SJSA1 (cell line): ENCODE data around the gene ZNF836. TPM values are rescaled to one million over a fixed set of nuclear protein-coding genes. Genes with fewer than 3 reads are reported as not detected.

Source experiments
- DNase-seq, 2 experiments: peaks; one replicate each; pipeline ENCODE4 v3.0.0-alpha.2; 2015 to 2020; ENCODE audit warnings: low spot score in 2 of 2, low read depth in 1 of 2
- H3K27ac ChIP-seq: fragments of 250-450 bp; sonication (Bioruptor Pico); 2 replicates; pipeline ENCODE4 v1.5.1; 2020; ENCODE audit warnings: mild to moderate bottlenecking, moderate library complexity
- H3K27me3 ChIP-seq: fragments of 250-450 bp; sonication (Bioruptor Pico); replicated peaks from 2 replicates; pipeline ENCODE4 v1.5.1; 2020; ENCODE audit warnings: mild to moderate bottlenecking, moderate library complexity
- H3K36me3 ChIP-seq: fragments of 250-450 bp; sonication (Bioruptor Pico); 2 replicates; pipeline ENCODE4 v1.5.1; 2020; ENCODE audit warnings: mild to moderate bottlenecking
- H3K4me1 ChIP-seq: fragments of 250-450 bp; sonication (Bioruptor Pico); replicated peaks from 2 replicates; pipeline ENCODE4 v1.6.1; 2021; ENCODE audit warnings: mild to moderate bottlenecking
- H3K4me3 ChIP-seq: fragments of 250-450 bp; sonication (Bioruptor Pico); 2 replicates; pipeline ENCODE4 v1.5.1; 2020; ENCODE audit warnings: mild to moderate bottlenecking
- H3K9me3 ChIP-seq: fragments of 250-450 bp; sonication (Bioruptor Pico); replicated peaks from 2 replicates; pipeline ENCODE4 v1.5.1; 2020; ENCODE audit warnings: mild to moderate bottlenecking
- total RNA-seq: library from RNA; depleted of rRNA; stranded (reverse); fragments of >200 nt; shearing (Covaris generic); gene quantifications from 2 replicates; pipeline ENCODE4 v1.2.3, GENCODE V29; 2014; rRNA removed

The ZNF836 gene
- total RNA-seq, 1 experiment from 2014 or later = 4.3 TPM

GRCh38 chr19:52110780-52111179 is 60.6 kb downstream of the ZNF836 start:
- Histone ChIP-seq H3K4me1 (no peaks in the 10 kb centered on the region), H3K4me3 (no peak overlapping the region), H3K27me3 (no peaks in the 10 kb centered on the region), H3K36me3 (peaks cover 17% of the 10 kb centered on the region), H3K27ac (no peak overlapping the region), H3K9me3 (peaks cover 49% of the 10 kb centered on the region)
- DNase-seq = no peak

Other genes starting within 250 kb of the ZNF836 start
- gene ZNF613, start 244.1 kb downstream of the ZNF836 start, total RNA-seq = 2.1 and 2.6 TPM in 2 replicates
- 2.9 and 11.9 TPM in 2 replicates for gene ZNF350, start 184.8 kb downstream of the ZNF836 start, total RNA-seq
- gene ZNF615, start 163.4 kb downstream of the ZNF836 start, total RNA-seq = 3.5 and 5.7 TPM in 2 replicates
- 4.9 and 10.6 TPM in 2 replicates for gene ZNF614, start 143.2 kb downstream of the ZNF836 start, total RNA-seq
- gene ZNF432, start 122.8 kb downstream of the ZNF836 start, total RNA-seq = 4.8 and 5.1 TPM in 2 replicates
- gene ZNF841, start 75.9 kb downstream of the ZNF836 start, total RNA-seq = 7.6 and 13.6 TPM in 2 replicates
- 4.6 and 7.7 TPM in 2 replicates for gene ZNF616, start 31.7 kb downstream of the ZNF836 start, total RNA-seq
- gene PPP2R1A, start 18.4 kb upstream of the ZNF836 start, total RNA-seq = 245 and 250 TPM in 2 replicates
- 10.6 and 12.5 TPM in 2 replicates for gene ZNF766, start 98.0 kb upstream of the ZNF836 start, total RNA-seq
- 5.8 and 12.8 TPM in 2 replicates for gene ZNF480, start 125.5 kb upstream of the ZNF836 start, total RNA-seq
- 1.6 and 2.5 TPM in 2 replicates for gene ZNF610, start 164.6 kb upstream of the ZNF836 start, total RNA-seq
- gene ZNF880, start 198.3 kb upstream of the ZNF836 start, total RNA-seq = 7.7 and 8.7 TPM in 2 replicates
- gene ZNF528, start 226.2 kb upstream of the ZNF836 start, total RNA-seq = 8.6 and 12.6 TPM in 2 replicates